Activated gamma-delta T cell treated with anti-CD3 and anti-CD28 coated beads, Interleukin-2, amount 50 U/mL, for 16 hours (primary cell): Measurements from ENCODE around the gene ERRFI1.

Experiments used
- DNase-seq: peaks from one replicate; pipeline ENCODE4 v3.0.0-alpha.2; 2020; ENCODE audit warnings: low read depth

The ERRFI1 gene

GRCh38 chr1:8002921-8003320, 23.2 kb downstream of the ERRFI1 start:
- DNase-seq = no peak

- no peak for DNase-seq
These were observed 23.7 kb downstream of the ERRFI1 start for GRCh38 chr1:8002329-8002910.

- no peak for DNase-seq
These were observed 30.7 kb downstream of the ERRFI1 start for GRCh38 chr1:7995437-7995836.

- DNase-seq = no peak
These were observed 31.3 kb downstream of the ERRFI1 start for GRCh38 chr1:7994827-7995226.

GRCh38 chr1:7993593-7994479, 32.3 kb downstream of the ERRFI1 start:
- DNase-seq = no peak

- no peak for DNase-seq
These were observed 33.2 kb downstream of the ERRFI1 start for GRCh38 chr1:7992885-7993284.

GRCh38 chr1:7991504-7992440, 34.3 kb downstream of the ERRFI1 start:
- DNase-seq = no peak

- no peak for DNase-seq
These were observed 36.2 kb downstream of the ERRFI1 start for GRCh38 chr1:7989762-7990428.

- DNase-seq = no peak
These were observed 37.5 kb downstream of the ERRFI1 start for GRCh38 chr1:7988576-7988975.

GRCh38 chr1:7987528-7987927, 38.6 kb downstream of the ERRFI1 start:
- no peak for DNase-seq

GRCh38 chr1:7985851-7986612, 40.1 kb downstream of the ERRFI1 start:
- no peak for DNase-seq

- DNase-seq = no peak
These were observed 41.3 kb downstream of the ERRFI1 start for GRCh38 chr1:7984811-7985210.

GRCh38 chr1:7983086-7983778, 42.9 kb downstream of the ERRFI1 start:
- no peak for DNase-seq

GRCh38 chr1:7980984-7981383, 45.1 kb downstream of the ERRFI1 start:
- no peak for DNase-seq

GRCh38 chr1:7975212-7975865, 50.8 kb downstream of the ERRFI1 start:
- DNase-seq = no peak

- DNase-seq = no peak
These were observed 53.0 kb downstream of the ERRFI1 start for GRCh38 chr1:7973086-7973485.

- DNase-seq = no peak
These were observed 53.8 kb downstream of the ERRFI1 start for GRCh38 chr1:7972285-7972684.

- DNase-seq = no peak
These were observed 55.1 kb downstream of the ERRFI1 start for GRCh38 chr1:7971024-7971423.

GRCh38 chr1:7970246-7970645, 55.9 kb downstream of the ERRFI1 start:
- no peak for DNase-seq

GRCh38 chr1:7967651-7968050, 58.5 kb downstream of the ERRFI1 start:
- no peak for DNase-seq
